HUES48 (cell line): ENCODE measurements around the gene LGALS3BP.
"Not testable (repeated sequence)": the region's sequence is repeated elsewhere in the genome, so short reads cannot be mapped to it uniquely, and the experiment has no call there.

Experiments used
- H3K27ac ChIP-seq: one replicate; pipeline ENCODE4 v1.7.0; 2013; ENCODE audit warnings: low read depth, low read length, inconsistent platforms
- H3K27me3 ChIP-seq: 2 replicates; pipeline ENCODE4 v1.6.1; 2013; ENCODE audit warnings: mild to moderate bottlenecking, low read length; ENCODE audit not compliant: control insufficient read depth, insufficient read depth
- H3K36me3 ChIP-seq: 2 replicates; pipeline ENCODE4 v1.6.1; 2013; ENCODE audit warnings: low read length; ENCODE audit not compliant: control insufficient read depth, insufficient read depth
- H3K4me1 ChIP-seq: 2 replicates; pipeline ENCODE4 v1.6.1; 2013; ENCODE audit warnings: mild to moderate bottlenecking, low read length; ENCODE audit not compliant: control insufficient read depth, insufficient read depth
- H3K4me3 ChIP-seq: 2 replicates; pipeline ENCODE4 v1.5.1; 2013; ENCODE audit warnings: mild to moderate bottlenecking, low read depth, low read length
- H3K9ac ChIP-seq: 2 replicates; pipeline ENCODE4 v1.6.1; 2013; ENCODE audit warnings: mild to moderate bottlenecking, low read depth, low read length, moderate library complexity
- H3K9me3 ChIP-seq: 2 replicates; pipeline ENCODE4 v1.6.1; 2013; ENCODE audit warnings: low read length; ENCODE audit not compliant: control insufficient read depth, insufficient read depth

Gene LGALS3BP

DNA sequence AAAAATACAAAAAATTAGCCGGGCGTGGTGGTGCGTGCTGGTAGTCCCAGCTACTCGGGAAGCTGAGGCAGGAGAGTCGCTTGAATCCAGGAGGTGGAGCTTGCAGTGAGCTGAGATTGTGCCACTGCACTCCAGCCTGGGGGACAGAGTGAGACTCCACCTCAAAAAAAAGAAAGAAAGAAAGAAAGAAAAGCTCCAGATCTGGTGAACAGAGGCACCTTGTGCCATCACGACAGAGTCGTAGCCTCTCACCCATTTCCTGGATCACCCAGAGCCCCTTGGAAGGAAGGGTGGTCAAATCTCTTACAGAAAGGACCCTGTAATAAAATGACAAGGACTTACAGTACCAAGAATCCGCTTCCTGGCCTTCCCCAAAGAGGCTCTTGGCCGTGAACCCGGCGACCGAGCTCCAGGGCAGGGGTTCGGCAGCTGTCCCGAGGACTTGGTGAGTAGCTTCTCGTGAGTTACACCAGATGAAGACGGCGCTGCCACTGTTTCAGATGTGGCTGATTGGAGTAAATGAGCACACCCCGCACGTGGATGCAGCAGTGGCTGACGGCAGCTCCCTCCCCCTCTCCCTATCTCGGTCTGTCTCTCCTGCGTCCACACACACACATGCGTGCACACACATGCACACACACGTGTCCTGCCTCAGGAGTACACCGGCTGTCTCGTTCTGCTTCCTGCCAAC is 13.5 kb downstream of the LGALS3BP start:
- Histone ChIP-seq H3K9ac (no peak overlapping the region), H3K36me3 (no peaks in the 10 kb centered on the region), H3K27me3 (no peaks in the 10 kb centered on the region), H3K4me3 (no peak overlapping the region), H3K4me1 (no peaks in the 10 kb centered on the region), H3K27ac (no peak overlapping the region), H3K9me3 (no peaks in the 10 kb centered on the region)

DNA sequence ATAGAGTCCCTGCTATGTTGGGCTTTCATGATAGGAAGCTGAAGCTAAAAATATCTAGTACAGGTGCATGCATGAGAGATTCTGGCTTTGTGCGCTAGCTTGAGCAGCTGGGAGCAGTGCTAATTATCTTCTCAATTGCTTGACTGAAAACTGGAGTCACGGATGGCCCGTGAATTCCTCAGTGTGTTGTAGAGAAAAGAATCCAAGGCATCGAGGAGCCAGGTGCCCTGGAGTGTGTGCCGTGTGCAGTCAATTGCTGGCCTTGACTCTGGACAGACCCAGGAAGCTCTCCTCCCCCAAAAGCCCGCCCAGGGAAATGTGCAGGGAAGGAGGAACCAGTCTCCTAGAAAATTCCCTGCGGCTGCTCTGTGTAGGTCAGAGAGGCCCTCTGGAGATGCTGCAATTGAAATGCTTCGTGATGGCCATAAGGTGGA is 14.2 kb downstream of the LGALS3BP start:
- Histone ChIP-seq H3K4me1 (no peaks in the 10 kb centered on the region), H3K9ac (no peak overlapping the region), H3K27me3 (no peaks in the 10 kb centered on the region), H3K9me3 (no peaks in the 10 kb centered on the region), H3K4me3 (no peak overlapping the region), H3K27ac (no peak overlapping the region), H3K36me3 (no peaks in the 10 kb centered on the region)

DNA sequence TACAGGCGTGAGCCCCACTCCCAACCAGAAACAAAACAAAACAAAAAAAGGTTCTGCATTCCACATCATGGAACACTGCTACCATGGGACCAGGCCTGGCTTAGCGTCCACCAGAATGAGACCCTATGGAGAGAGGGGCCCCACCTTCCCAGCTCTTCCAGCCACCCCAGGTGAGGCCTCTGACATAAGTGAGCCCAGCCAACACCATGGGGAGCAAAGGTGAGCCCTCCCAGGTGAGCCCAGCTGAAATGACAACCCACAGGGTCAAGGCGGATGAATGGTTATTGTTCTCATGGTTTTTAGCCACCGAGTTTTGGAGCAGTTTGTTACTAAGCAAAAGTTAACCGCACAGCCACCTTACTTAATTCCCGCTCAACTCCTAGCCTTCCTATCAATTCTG is 16.3 kb downstream of the LGALS3BP start:
- Histone ChIP-seq H3K36me3 (no peaks in the 10 kb centered on the region), H3K9ac (no peak overlapping the region), H3K4me3 (no peak overlapping the region), H3K4me1 (no peaks in the 10 kb centered on the region), H3K27me3 (no peaks in the 10 kb centered on the region), H3K27ac (no peak overlapping the region), H3K9me3 (no peaks in the 10 kb centered on the region)

DNA sequence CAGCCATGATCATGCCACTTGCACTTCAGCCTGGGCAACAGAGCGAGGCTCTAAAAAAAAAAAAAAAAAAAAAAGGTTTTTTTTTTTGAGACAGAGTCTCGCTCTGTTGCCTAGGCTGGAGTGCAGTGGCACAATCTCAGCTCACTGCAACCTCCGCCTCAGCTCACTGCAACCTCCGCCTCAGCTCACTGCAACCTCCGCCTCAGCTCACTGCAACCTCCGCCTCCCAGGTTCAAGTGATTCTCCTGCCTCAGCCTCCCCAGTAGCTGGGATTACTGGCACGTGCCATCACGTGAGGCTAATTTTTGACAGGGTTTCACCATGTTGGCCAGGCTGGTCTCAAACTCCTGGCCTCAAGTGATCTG is 16.8 kb downstream of the LGALS3BP start:
- H3K4me1 ChIP-seq, H3K27me3 ChIP-seq, H3K36me3 ChIP-seq, H3K9ac ChIP-seq, H3K9me3 ChIP-seq, H3K27ac ChIP-seq, H3K4me3 ChIP-seq: not testable (repeated sequence)

DNA sequence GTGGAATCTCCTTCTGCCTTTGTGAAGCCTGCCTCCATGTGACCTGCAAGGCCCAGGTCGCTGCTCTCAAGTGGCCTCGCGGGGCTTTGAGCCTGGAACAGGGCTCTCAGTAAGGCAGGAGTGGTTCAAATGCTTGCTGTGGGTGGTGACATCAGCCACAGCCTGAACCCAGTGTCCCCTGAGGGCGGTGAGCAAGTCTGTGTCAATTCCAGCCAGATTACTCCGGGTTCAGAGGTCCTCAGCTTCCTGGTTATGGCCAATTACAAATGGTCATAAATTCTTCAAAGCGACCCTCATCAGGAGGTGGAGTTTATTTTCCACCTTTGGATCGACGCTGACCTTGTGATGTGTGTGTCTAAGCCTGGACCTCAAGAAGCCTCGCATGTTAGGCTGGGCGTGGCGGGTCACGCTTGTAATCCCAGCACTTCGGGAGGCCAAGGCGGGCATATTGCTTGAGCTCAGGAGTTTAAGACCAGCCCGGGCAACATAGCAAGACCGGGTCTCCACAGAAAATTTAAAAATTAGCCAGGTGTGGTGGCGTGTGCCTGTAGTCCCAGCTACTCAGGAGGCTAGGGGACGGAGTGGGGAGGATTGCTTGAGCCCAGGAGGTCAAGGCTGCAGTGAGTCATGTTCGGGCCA is 17.3 kb downstream of the LGALS3BP start:
- H3K4me3 ChIP-seq, result no peak overlapping the region
- H3K9ac ChIP-seq, result no peak overlapping the region
- no peaks in the 10 kb centered on the region for H3K27me3 ChIP-seq
- no peaks in the 10 kb centered on the region for H3K4me1 ChIP-seq
- no peak overlapping the region for H3K27ac ChIP-seq
- H3K9me3 ChIP-seq, result no peaks in the 10 kb centered on the region
- H3K36me3 ChIP-seq, result no peaks in the 10 kb centered on the region

DNA sequence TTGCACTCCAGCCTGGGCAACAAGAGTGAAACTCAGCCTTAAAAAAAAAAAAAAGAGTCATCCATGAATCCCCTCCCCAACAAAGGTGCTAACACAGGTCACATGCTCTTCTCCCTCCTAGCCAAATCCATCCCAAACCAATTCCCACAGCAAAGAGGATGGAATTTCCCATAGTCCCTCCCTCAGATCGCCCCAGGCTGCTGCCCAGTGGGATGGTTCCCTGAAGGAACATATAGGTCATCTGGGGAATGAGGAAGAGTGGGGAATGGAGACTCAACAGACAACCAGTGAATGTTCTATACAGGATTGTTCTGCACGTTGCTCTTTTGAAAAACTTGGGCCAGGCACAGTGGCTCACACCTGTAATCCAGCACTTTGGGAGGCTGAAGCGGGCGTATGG is 18.2 kb downstream of the LGALS3BP start:
- Histone ChIP-seq H3K4me1 (no peaks in the 10 kb centered on the region), H3K36me3 (no peaks in the 10 kb centered on the region), H3K4me3 (no peak overlapping the region), H3K27me3 (no peaks in the 10 kb centered on the region), H3K27ac (no peak overlapping the region), H3K9ac (no peak overlapping the region), H3K9me3 (no peaks in the 10 kb centered on the region)

DNA sequence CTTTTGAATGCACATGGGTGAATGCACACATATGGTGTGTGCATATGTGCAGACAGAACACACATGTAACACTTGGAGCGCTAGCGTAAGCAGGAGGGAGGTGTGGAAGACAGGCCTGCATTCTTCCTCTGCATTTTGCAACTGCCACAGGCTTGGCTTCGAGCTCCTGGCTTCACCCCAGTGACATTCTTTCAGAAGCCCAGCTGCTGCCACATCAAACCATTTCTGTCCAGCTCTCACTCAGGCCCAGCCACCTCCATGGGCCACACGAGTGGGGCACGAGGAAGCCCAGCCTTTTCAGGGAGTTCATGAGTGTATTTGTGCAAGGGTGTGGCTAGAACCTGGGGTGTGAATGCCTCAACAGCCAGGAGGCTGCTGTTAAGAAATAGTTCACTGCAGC is 18.8 kb downstream of the LGALS3BP start:
- H3K27me3 ChIP-seq, result no peaks in the 10 kb centered on the region

DNA sequence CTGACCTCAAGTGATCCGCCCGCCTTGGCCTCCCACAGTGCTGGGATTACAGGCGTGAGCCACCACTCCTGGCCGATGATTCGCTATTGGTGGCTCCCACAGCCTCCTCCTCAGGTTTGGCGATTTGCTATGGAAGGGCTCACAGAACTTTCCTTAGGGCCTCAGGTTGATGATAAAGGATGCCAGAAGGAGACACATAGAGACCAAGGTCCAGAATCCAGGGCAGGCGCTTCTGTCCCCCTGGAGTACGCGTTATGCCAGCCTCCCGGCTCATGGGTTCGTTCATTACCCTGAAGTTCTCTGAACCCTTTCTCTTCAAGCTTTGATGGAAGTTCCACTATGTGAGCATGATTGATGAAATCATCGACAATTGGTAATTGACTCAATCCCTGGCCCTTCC is 19.9 kb downstream of the LGALS3BP start:
- H3K27ac ChIP-seq, result no peak overlapping the region
- no peaks in the 10 kb centered on the region for H3K4me1 ChIP-seq
- no peaks in the 10 kb centered on the region for H3K9me3 ChIP-seq

More for the DNA sequence above, 18.8 kb downstream of the LGALS3BP start:
- no peak overlapping the region for H3K27ac ChIP-seq
- H3K9me3 ChIP-seq, result no peaks in the 10 kb centered on the region
- H3K4me1 ChIP-seq, result no peaks in the 10 kb centered on the region
- H3K4me3 ChIP-seq, result no peak overlapping the region
- H3K36me3 ChIP-seq, result no peaks in the 10 kb centered on the region
- no peak overlapping the region for H3K9ac ChIP-seq

DNA sequence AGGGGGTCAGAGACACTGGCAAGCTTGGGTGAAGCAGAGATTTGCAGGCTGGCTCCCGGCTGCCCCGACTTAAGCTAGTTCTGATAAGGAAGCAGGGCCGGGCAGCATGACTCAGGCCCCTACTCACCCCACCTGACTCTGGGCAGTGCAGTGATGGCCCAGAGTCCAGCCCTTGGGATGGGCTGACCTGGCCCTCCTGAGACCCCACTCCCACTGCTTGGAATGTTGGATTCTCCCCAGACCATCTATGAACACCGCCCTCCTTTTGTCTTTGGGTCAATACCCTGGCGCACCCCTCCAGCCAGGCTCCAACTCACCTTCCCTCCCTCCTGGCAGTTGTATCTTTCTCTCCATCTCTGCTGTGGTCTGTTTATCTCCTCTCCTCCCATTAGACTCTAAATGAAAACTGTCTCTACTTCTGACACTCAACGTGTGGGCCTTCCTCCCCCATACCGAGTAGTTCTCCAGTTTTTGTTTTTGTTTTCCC is 21.0 kb downstream of the LGALS3BP start:
- no peak overlapping the region for H3K4me3 ChIP-seq
- H3K4me1 ChIP-seq, result no peaks in the 10 kb centered on the region
- no peak overlapping the region for H3K27ac ChIP-seq
- no peak overlapping the region for H3K9ac ChIP-seq
- H3K36me3 ChIP-seq, result no peaks in the 10 kb centered on the region
- H3K27me3 ChIP-seq, result no peaks in the 10 kb centered on the region
- no peaks in the 10 kb centered on the region for H3K9me3 ChIP-seq

More for the DNA sequence above, 19.9 kb downstream of the LGALS3BP start:
- H3K27me3 ChIP-seq, result no peaks in the 10 kb centered on the region
- no peak overlapping the region for H3K9ac ChIP-seq
- H3K36me3 ChIP-seq, result no peaks in the 10 kb centered on the region
- no peak overlapping the region for H3K4me3 ChIP-seq

DNA sequence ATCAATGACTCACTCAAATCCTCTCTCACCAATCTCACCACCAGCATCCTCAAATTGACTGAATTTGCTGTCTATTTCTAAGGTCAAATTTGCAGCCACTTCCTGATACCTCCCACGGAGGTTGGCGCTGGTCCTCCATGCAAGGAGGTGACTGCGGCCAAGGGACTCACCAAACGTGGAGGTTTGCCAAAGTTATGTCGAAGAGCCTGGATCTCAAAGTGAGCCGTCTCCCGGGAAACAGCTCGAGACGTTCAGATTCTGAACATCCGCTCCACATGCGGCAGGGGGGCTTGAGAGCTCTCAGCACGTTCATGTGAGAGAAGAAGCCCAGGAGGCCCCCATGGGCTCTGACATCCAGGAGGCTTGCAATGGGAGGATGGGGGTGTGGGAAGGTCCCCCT is 22.6 kb downstream of the LGALS3BP start:
- H3K9ac ChIP-seq, result no peak overlapping the region
- H3K36me3 ChIP-seq, result no peaks in the 10 kb centered on the region
- H3K9me3 ChIP-seq, result no peaks in the 10 kb centered on the region
- H3K27me3 ChIP-seq, result no peaks in the 10 kb centered on the region
- H3K4me3 ChIP-seq, result no peak overlapping the region
- no peak overlapping the region for H3K27ac ChIP-seq
- H3K4me1 ChIP-seq, result no peaks in the 10 kb centered on the region

DNA sequence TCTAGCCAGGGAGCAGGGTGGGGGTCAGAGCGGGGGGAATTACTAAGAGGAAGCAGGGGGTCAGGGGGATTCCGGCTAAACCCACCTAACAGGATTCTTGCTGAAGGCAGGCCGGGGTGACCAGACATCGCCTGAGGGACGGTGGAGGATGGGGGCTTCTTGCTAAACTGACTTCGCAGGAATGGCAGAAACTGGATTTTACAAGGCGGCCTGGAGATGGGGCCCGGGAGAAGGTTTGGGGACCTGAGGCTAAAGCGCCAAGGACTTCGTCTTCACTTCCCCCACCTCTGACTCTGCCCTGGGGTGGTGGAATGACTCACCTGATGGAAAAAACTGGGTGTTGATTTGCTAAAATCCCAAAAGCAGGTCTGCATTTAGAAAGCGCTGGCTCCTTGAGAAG is 23.5 kb downstream of the LGALS3BP start:
- no peak overlapping the region for H3K4me3 ChIP-seq

More for the DNA sequence above, 23.5 kb downstream of the LGALS3BP start:
- no peaks in the 10 kb centered on the region for H3K4me1 ChIP-seq
- H3K27me3 ChIP-seq, result no peaks in the 10 kb centered on the region
- H3K36me3 ChIP-seq, result no peaks in the 10 kb centered on the region
- no peak overlapping the region for H3K9ac ChIP-seq
- H3K9me3 ChIP-seq, result no peaks in the 10 kb centered on the region
- H3K27ac ChIP-seq, result no peak overlapping the region
